ENCODE results near the gene COMTD1. TPM values are rescaled to one million over a fixed set of nuclear protein-coding genes. Genes with fewer than 3 reads are reported as not detected.
"Not testable (repeated sequence)": the region's sequence is repeated elsewhere in the genome, so short reads cannot be mapped to it uniquely, and the experiment has no call there.

Gene COMTD1
- total RNA-seq, 1 donor from 2014 or later: 8.9 TPM

- H3K36me3 Mint-ChIP-seq (ENCODE audit: low read depth, unreplicated experiment): peaks cover 14% of the 10 kb centered on the region
- DNase-seq (ENCODE audit: low spot score): no peak
- no peaks in the 10 kb centered on the region for H3K9me3 Mint-ChIP-seq (ENCODE audit: unreplicated experiment)
- H3K4me3 Mint-ChIP-seq (ENCODE audit: unreplicated experiment): no peak overlapping the region
- H3K4me1 Mint-ChIP-seq (ENCODE audit: unreplicated experiment): peaks cover 12% of the 10 kb centered on the region
- no peak overlapping the region for H3K27ac Mint-ChIP-seq (ENCODE audit: unreplicated experiment)
- peaks cover 5% of the 10 kb centered on the region for H3K27me3 Mint-ChIP-seq (ENCODE audit: unreplicated experiment)
- TF ChIP-seq, protein P1, sequence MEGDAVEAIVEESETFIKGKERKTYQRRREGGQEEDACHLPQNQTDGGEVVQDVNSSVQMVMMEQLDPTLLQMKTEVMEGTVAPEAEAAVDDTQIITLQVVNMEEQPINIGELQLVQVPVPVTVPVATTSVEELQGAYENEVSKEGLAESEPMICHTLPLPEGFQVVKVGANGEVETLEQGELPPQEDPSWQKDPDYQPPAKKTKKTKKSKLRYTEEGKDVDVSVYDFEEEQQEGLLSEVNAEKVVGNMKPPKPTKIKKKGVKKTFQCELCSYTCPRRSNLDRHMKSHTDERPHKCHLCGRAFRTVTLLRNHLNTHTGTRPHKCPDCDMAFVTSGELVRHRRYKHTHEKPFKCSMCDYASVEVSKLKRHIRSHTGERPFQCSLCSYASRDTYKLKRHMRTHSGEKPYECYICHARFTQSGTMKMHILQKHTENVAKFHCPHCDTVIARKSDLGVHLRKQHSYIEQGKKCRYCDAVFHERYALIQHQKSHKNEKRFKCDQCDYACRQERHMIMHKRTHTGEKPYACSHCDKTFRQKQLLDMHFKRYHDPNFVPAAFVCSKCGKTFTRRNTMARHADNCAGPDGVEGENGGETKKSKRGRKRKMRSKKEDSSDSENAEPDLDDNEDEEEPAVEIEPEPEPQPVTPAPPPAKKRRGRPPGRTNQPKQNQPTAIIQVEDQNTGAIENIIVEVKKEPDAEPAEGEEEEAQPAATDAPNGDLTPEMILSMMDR (IDR thresholded peaks at IDR 0.05; ENCODE audit: unreplicated experiment): no peak
These were observed 28.5 kb downstream of the COMTD1 start for GRCh38 chr10:75207079-75207856.

DNA sequence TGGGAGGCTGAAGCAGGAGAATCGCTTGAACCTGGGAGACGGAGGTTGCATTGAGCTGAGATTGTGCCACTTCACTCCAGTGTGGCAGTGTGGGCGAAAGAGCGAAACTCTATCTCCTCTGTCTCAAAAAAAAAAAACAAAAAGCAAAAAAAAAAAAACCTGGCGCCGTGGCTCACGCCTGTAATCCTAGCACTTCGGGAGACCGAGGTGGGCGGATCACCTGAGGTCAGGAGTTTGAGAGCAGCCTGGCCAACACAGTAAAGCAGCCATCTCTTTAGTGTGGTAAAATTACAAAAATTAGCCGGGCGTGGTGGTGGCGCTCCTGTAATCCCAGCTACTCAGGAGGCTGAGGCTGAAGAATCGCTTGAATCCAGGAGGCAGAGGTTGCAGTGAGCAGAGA lies 29.1 kb downstream of the COMTD1 start:
- DNase-seq (ENCODE audit: low spot score); H3K27ac Mint-ChIP-seq (ENCODE audit: unreplicated experiment); H3K4me1 Mint-ChIP-seq (ENCODE audit: unreplicated experiment); H3K4me3 Mint-ChIP-seq (ENCODE audit: unreplicated experiment); H3K27me3 Mint-ChIP-seq (ENCODE audit: unreplicated experiment); H3K9me3 Mint-ChIP-seq (ENCODE audit: unreplicated experiment): not testable (repeated sequence)
- H3K36me3 Mint-ChIP-seq (ENCODE audit: low read depth, unreplicated experiment): peaks cover 12% of the 10 kb centered on the region

DNA sequence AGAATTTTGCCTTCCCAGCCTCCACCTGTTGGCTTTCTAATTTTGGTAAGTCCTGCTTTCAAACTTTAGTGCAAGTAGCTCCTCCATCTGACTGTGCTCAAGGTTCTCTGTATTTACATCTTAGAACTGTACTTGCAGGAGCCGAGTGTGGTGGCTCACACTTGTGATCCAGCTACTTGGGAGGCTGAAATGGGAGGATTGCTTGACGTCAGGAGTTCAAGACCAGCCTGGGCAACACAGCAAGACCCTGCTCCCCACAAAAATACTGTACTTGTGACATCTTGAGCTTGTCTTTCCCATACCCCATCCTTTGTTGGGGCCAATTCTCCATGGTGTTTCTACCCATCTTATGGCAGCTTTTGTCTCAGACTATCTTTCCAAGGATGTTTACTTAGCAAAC lies 29.8 kb downstream of the COMTD1 start:
- H3K4me3 Mint-ChIP-seq (ENCODE audit: unreplicated experiment): no peak overlapping the region
- no peak overlapping the region for H3K27ac Mint-ChIP-seq (ENCODE audit: unreplicated experiment)
- DNase-seq (ENCODE audit: low spot score): no peak
- peaks cover 3% of the 10 kb centered on the region for H3K27me3 Mint-ChIP-seq (ENCODE audit: unreplicated experiment)
- peaks cover 6% of the 10 kb centered on the region for H3K36me3 Mint-ChIP-seq (ENCODE audit: low read depth, unreplicated experiment)
- TF ChIP-seq, protein P1 (IDR thresholded peaks at IDR 0.05; ENCODE audit: unreplicated experiment): no peak
- no peaks in the 10 kb centered on the region for H3K9me3 Mint-ChIP-seq (ENCODE audit: unreplicated experiment)
- no peaks in the 10 kb centered on the region for H3K4me1 Mint-ChIP-seq (ENCODE audit: unreplicated experiment)

- Mint-ChIP-seq H3K27me3 (ENCODE audit: unreplicated experiment) (no peaks in the 10 kb centered on the region), H3K9me3 (ENCODE audit: unreplicated experiment) (no peaks in the 10 kb centered on the region), H3K36me3 (ENCODE audit: low read depth, unreplicated experiment) (peaks cover 3% of the 10 kb centered on the region), H3K27ac (ENCODE audit: unreplicated experiment) (peak overlapping the region; percentile 64), H3K4me1 (ENCODE audit: unreplicated experiment) (no peaks in the 10 kb centered on the region), H3K4me3 (ENCODE audit: unreplicated experiment) (no peak overlapping the region)
- DNase-seq (ENCODE audit: low spot score): no peak
- TF ChIP-seq, protein P1 (IDR thresholded peaks at IDR 0.05; ENCODE audit: unreplicated experiment): no peak
These were observed 32.0 kb downstream of the COMTD1 start for GRCh38 chr10:75203724-75204123.

DNA sequence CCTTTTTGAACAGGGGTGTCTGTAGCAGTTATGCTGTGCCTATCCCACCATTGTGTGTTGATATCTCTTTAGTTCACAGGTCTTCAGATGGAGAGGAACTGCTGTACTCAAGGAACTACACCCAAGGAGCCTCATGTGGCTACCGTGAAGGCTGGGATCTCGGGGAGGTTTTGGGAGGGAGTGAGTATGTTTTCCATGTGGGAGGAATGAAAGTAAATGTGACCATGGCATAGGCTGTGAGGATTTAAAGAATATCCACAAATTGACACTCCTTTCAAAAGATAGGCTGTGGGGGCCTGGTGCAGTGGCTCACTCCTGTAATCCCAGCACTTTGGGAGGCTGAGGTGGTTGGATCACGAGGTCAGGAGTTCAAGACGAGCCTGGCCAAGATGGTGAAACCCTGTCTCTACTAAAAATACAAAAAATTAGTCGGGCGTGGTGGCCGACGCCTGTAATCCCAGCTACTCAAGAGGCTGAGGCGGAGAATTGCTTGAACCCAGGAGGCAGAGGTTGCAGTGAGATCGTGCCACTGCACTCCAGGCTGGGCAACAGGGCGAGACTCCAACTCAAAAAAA lies 32.6 kb downstream of the COMTD1 start:
- not testable (repeated sequence) for H3K27me3 Mint-ChIP-seq (ENCODE audit: unreplicated experiment); H3K36me3 Mint-ChIP-seq (ENCODE audit: low read depth, unreplicated experiment); H3K4me3 Mint-ChIP-seq (ENCODE audit: unreplicated experiment); DNase-seq (ENCODE audit: low spot score); H3K9me3 Mint-ChIP-seq (ENCODE audit: unreplicated experiment); H3K27ac Mint-ChIP-seq (ENCODE audit: unreplicated experiment); H3K4me1 Mint-ChIP-seq (ENCODE audit: unreplicated experiment)

Data from endothelial cell (in vitro differentiated cells).